ENCODE results near the gene CLECL1.

- TF ChIP-seq TAF1 (IDR thresholded peaks at IDR 0.05; ENCODE audit: low read depth, low read length) = no peak
- no peak for TF ChIP-seq POLR2AphosphoS5 (IDR thresholded peaks at IDR 0.05; ENCODE audit: low read depth, low read length)
These were observed 8.9 kb downstream of the CLECL1 start for GRCh38 chr12:9724023-9724422.
